Endodermal cell (in vitro differentiated cells): ENCODE results near the gene MARCOL. TPM values are rescaled to one million over a fixed set of nuclear protein-coding genes. Genes with fewer than 3 reads are reported as not detected.

ENCODE experiments used
- DNase-seq: peaks from one replicate; pipeline ENCODE4 v3.0.0-alpha.2; 2017
- H3K27ac ChIP-seq: 2 replicates; pipeline ENCODE4 v1.5.1; 2013; ENCODE audit warnings: mild to moderate bottlenecking, low read depth, low read length, moderate library complexity
- H3K27me3 ChIP-seq: 2 replicates; pipeline ENCODE4 v1.6.1; 2013; ENCODE audit warnings: mild to moderate bottlenecking, low read length, moderate library complexity; ENCODE audit not compliant: insufficient read depth, control insufficient read depth, poor library complexity, severe bottlenecking
- H3K36me3 ChIP-seq: 2 replicates; pipeline ENCODE4 v1.7.0; 2013; ENCODE audit warnings: mild to moderate bottlenecking, low read length, moderate library complexity; ENCODE audit not compliant: control insufficient read depth, insufficient read depth
- H3K4me1 ChIP-seq: one replicate; pipeline ENCODE4 v1.7.0; 2013; ENCODE audit warnings: low read length; ENCODE audit not compliant: control insufficient read depth, insufficient read depth
- H3K4me3 ChIP-seq: 2 replicates; pipeline ENCODE4 v1.5.1; 2013; ENCODE audit warnings: mild to moderate bottlenecking, low read length, moderate library complexity
- H3K9ac ChIP-seq: 2 replicates; pipeline ENCODE4 v1.6.1; 2013; ENCODE audit warnings: mild to moderate bottlenecking, low read length, moderate library complexity; ENCODE audit not compliant: poor library complexity, severe bottlenecking; ENCODE audit errors: extremely low read depth
- H3K9me3 ChIP-seq: 2 replicates; pipeline ENCODE4 v1.6.1; 2013; ENCODE audit warnings: mild to moderate bottlenecking, low read length, moderate library complexity; ENCODE audit not compliant: control insufficient read depth
- H3K27ac Mint-ChIP-seq: 2 replicates; pipeline ENCODE4 v1.8.0; 2020; ENCODE audit warnings: mixed read lengths
- H3K27me3 Mint-ChIP-seq: 2 replicates; pipeline ENCODE4 v1.8.0; 2021; ENCODE audit warnings: mild to moderate bottlenecking, mixed read lengths; ENCODE audit not compliant: insufficient read depth
- H3K36me3 Mint-ChIP-seq: 2 replicates; pipeline ENCODE4 v1.8.0; 2020; ENCODE audit warnings: low read depth, mixed read lengths
- H3K4me1 Mint-ChIP-seq: 2 replicates; pipeline ENCODE4 v1.8.0; 2020; ENCODE audit warnings: mixed read lengths
- H3K4me3 Mint-ChIP-seq: 2 replicates; pipeline ENCODE4 v1.8.0; 2020; ENCODE audit warnings: mild to moderate bottlenecking, moderate library complexity, mixed read lengths
- H3K9me3 Mint-ChIP-seq: 2 replicates; pipeline ENCODE4 v1.8.0; 2020; ENCODE audit warnings: mild to moderate bottlenecking, mixed read lengths
- CTCF ChIP-seq: fragments of 200-600 bp; sonication (generic); conservative IDR thresholded peaks from 2 replicates; pipeline ENCODE4 v1.5.0; 2021; ENCODE audit warnings: antibody characterized with exemption, mild to moderate bottlenecking
- WGBS, 2 experiments: methylation state at CpG; one replicate each; pipeline versions ENCODE4 v1.1.5 to v1.1.7; 2013; ENCODE audit warnings: missing lambda C conversion rate in 2 of 2, mixed read lengths in 1 of 2; ENCODE audit not compliant: insufficient coverage in 1 of 2, insufficient read length in 1 of 2; 5-methylcytosine and 5-hydroxymethylcytosine counted together
- total RNA-seq, 2 donors: library from RNA; stranded (reverse); fragmentation: NEBNext Ultra II Directional in 1 of 2; extraction: Animal tissue kit (Norgen Biotek cat#: 25700) in 1 of 2; gene quantifications; 2 replicates in 1 of 2; 3 replicates in 1 of 2; pipeline ENCODE4 v1.2.1, GENCODE V29; 2021

The MARCOL gene
- total RNA-seq, 2 donors from 2014 or later, result not detected

GRCh38 chr5:148201151-148201550 is 37.2 kb upstream of the MARCOL start:
- Histone ChIP-seq H3K9me3 (no peaks in the 10 kb centered on the region), H3K4me3 (no peak overlapping the region), H3K27ac (no peak overlapping the region), H3K4me1 (no peaks in the 10 kb centered on the region), H3K27me3 (no peaks in the 10 kb centered on the region), H3K36me3 (no peaks in the 10 kb centered on the region), H3K9ac (no peak overlapping the region)
- Mint-ChIP-seq H3K27ac (no peak overlapping the region), H3K27me3 (peaks cover 3% of the 10 kb centered on the region), H3K36me3 (no peaks in the 10 kb centered on the region), H3K4me3 (no peak overlapping the region), H3K9me3 (no peaks in the 10 kb centered on the region), H3K4me1 (peaks cover under 1% of the 10 kb centered on the region)
- no peak for DNase-seq
- 94 to 96% methylated on average over 2 of the region's 2 CpGs for WGBS, 2 experiments
- no peak for TF ChIP-seq CTCF

GRCh38 chr5:148202531-148203203 is 35.7 kb upstream of the MARCOL start, which contains the start of gene SPINK6:
Gene SPINK6, plus strand, starts transcription at chr5:148203042. Its CDS starts 55 bp downstream, at chr5:148203097.
- Mint-ChIP-seq H3K4me1 (no peaks in the 10 kb centered on the region), H3K4me3 (no peak within 1 kb of the TSS), H3K27ac (no peak within 1 kb of the TSS), H3K36me3 (no peaks in the 10 kb centered on the region), H3K27me3 (peaks cover 6% of the 10 kb centered on the region), H3K9me3 (no peaks in the 10 kb centered on the region)
- Histone ChIP-seq H3K27ac (no peak within 1 kb of the TSS), H3K27me3 (no peaks in the 10 kb centered on the region), H3K36me3 (no peaks in the 10 kb centered on the region), H3K4me1 (no peaks in the 10 kb centered on the region), H3K4me3 (no peak within 1 kb of the TSS), H3K9me3 (no peaks in the 10 kb centered on the region), H3K9ac (no peak within 1 kb of the TSS)
- no peak for TF ChIP-seq CTCF
- WGBS, 2 experiments, result 94 to 100% methylated on average over 2 of the region's 2 CpGs
- DNase-seq, result no peak

- Histone ChIP-seq H3K4me3 (no peak overlapping the region), H3K27ac (no peak overlapping the region), H3K27me3 (no peaks in the 10 kb centered on the region), H3K9me3 (no peaks in the 10 kb centered on the region), H3K36me3 (no peaks in the 10 kb centered on the region), H3K9ac (no peak overlapping the region), H3K4me1 (peaks cover 3% of the 10 kb centered on the region)
- WGBS, 2 experiments, result 98% methylated on average over 4 of the region's 4 CpGs; no CpG with 5 or more reads in 1 of the 2 experiments
- H3K27me3 Mint-ChIP-seq, result peaks cover 15% of the 10 kb centered on the region
- peaks cover 10% of the 10 kb centered on the region for H3K4me1 Mint-ChIP-seq
- no peaks in the 10 kb centered on the region for H3K36me3 Mint-ChIP-seq
- no peak overlapping the region for H3K27ac Mint-ChIP-seq
- TF ChIP-seq CTCF, result no peak
- H3K9me3 Mint-ChIP-seq, result no peaks in the 10 kb centered on the region
- no peak overlapping the region for H3K4me3 Mint-ChIP-seq
- DNase-seq, result no peak
Observed at GRCh38 chr5:148205044-148205806, 33.1 kb upstream of the MARCOL start.
